ENCODE data around the gene RFX2. TPM values are rescaled to one million over a fixed set of nuclear protein-coding genes. Genes with fewer than 3 reads are reported as not detected.
"Not testable (repeated sequence)": the region's sequence is repeated elsewhere in the genome, so short reads cannot be mapped to it uniquely, and the experiment has no call there.

The RFX2 gene
- total and polyA plus RNA-seq, 7 experiments from 2014 or later = 3.8 to 18.4 (median 8.2) TPM

DNA sequence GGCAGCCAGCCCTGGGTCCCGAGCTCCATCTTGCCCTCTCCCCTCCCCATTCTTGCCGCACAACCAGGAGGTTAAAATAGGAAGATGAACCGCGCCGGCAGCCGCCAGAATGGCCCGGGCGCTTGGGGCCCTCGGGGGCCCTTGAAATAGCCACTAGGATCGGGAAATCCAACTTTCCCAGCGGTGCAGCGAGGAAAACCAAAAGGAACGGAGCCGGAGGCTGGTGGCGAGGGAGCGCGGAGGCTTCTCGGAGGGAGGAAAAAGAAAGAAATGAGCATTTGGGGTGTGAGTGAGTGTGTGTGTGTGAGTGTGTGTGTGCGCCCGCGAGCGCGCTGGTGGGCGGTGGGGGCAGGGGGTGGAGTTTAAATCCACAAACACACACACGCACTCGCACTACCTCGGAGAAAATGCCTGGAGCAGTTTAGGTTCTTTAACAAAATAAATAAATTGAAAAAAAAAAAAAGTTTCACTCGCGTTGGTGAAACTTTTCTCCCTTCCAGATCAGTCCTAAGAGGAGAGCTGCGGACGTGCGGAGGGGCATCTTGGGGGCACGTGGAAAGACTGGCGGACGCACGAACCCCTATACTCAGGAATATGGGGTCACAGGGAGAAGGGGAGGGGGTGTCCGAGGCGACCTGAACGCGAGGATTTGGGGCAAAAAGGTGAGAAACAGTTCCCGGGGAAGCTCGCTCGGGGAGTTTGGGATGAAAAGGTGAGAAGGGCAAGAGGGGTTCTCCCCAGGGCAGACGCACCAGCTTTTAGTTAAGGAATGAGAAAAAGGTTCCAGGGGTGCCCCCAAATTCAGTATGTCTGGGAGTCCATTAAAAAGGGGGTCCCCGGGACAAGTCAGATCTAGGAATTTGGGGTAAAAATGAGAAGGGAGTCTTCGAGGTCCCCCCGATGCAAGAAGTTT lies 1.3 kb downstream of the RFX2 start:
- H3K27ac Mint-ChIP-seq = peak overlapping the region; percentile 71 to 92 (median 86)
- ATAC-seq (no peak), DNase-seq (peak; percentile 28 to 74 (median 63))
- H3K4me1 Mint-ChIP-seq = peaks cover 24 to 27% (median 26%) of the 10 kb centered on the region in 7 donors
- peaks cover 0 to 2% (median 0%) of the 10 kb centered on the region in 11 donors for H3K9me3 Mint-ChIP-seq
- Histone ChIP-seq H3K9me3 (ENCODE audit: control insufficient read depth in 2 of 3, low read length in 3 of 3) (no peaks in the 10 kb centered on the region), H3K27ac (ENCODE audit: low read depth, low read length) (peak overlapping the region; percentile 64), H3K4me3 (ENCODE audit: low read length) (peak overlapping the region; percentile 60), H3K4me1 (ENCODE audit: control insufficient read depth in 2 of 2, insufficient read depth in 2 of 2, low read length in 2 of 2) (peaks cover 8 to 10% of the 10 kb centered on the region in 2 donors), H3K36me3 (ENCODE audit: control insufficient read depth in 2 of 3, insufficient read depth in 3 of 3, low read length in 3 of 3) (no peaks in the 10 kb centered on the region), H3K27me3 (ENCODE audit: control insufficient read depth in 2 of 2, insufficient read depth in 2 of 2, low read length in 2 of 2) (peaks cover 0 to 4% of the 10 kb centered on the region in 2 donors)
- peaks cover 0 to 19% (median 4%) of the 10 kb centered on the region in 5 donors for H3K27me3 Mint-ChIP-seq
- peak overlapping the region; percentile 84 to 98 (median 92) for H3K4me3 Mint-ChIP-seq
- peaks cover 0 to 3% (median 0%) of the 10 kb centered on the region in 5 donors for H3K36me3 Mint-ChIP-seq
- POLR2A ChIA-PET = no interaction called here
- intact Hi-C loops (cut with micrococcal nuclease) = loop anchor here (1.0 to 5.0 kb wide), 3 partner anchors 9 to 487 kb away; partner anchors contain the start of genes SAFB (in 1 of the 2) and SAFB2 (in 1 of the 2)
- CTCF ChIA-PET = no interaction called here

DNA sequence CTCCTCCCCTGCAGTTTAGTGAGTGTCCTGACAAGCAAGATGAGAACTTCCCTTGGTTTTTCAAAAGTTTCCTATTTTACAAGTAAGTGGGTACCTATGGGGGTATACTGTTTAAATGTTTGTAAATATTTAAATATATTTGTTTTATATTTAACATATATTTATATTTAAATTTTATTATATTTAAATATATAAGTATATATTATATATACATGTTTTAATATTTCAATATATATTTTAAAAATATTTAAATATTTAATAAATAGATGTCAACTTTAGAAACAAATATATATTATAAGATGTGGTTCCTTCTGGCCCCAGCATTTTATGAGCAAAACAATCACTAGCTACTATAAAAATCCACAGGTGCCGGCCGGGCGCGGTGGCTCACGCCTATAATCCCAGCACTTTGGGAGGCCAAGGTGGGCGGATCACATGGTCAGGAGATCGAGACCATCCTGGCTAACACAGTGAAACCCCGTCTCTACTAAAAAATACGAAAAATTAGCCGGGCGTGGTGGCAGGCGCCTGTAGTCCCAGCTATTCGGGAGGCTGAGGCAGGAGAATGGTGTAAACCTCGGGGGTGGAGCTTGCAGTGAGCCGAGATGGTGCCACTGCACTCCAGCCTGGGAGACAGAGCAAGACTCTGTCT lies 3.5 kb downstream of the RFX2 start:
- POLR2A ChIA-PET = interaction anchor here (0.6 kb wide), 1 partner anchor 296 kb away, joined by 3 read pairs; no protein-coding TSS in a partner anchor
- H3K36me3 ChIP-seq (ENCODE audit: control insufficient read depth in 2 of 3, insufficient read depth in 3 of 3, low read length in 3 of 3); H3K9me3 Mint-ChIP-seq; H3K27ac Mint-ChIP-seq; H3K36me3 Mint-ChIP-seq; DNase-seq; H3K27me3 ChIP-seq (ENCODE audit: control insufficient read depth in 2 of 2, insufficient read depth in 2 of 2, low read length in 2 of 2); CTCF ChIA-PET; H3K4me3 ChIP-seq (ENCODE audit: low read length); H3K27ac ChIP-seq (ENCODE audit: low read depth, low read length); H3K9me3 ChIP-seq (ENCODE audit: control insufficient read depth in 2 of 3, low read length in 3 of 3); ATAC-seq; H3K4me1 ChIP-seq (ENCODE audit: control insufficient read depth in 2 of 2, insufficient read depth in 2 of 2, low read length in 2 of 2): not testable (repeated sequence)
- Mint-ChIP-seq H3K4me3 (peak overlapping the region in 2 of 10 donors; percentile 20 to 50), H3K4me1 (peaks cover 24 to 37% (median 30%) of the 10 kb centered on the region in 7 donors), H3K27me3 (peaks cover 0 to 19% (median 4%) of the 10 kb centered on the region in 5 donors)
- intact Hi-C loops (cut with micrococcal nuclease) = loop anchor here (5.0 kb wide), 2 partner anchors 54 to 484 kb away; partner anchors contain the start of genes SAFB (in 1 of the 2) and SAFB2 (in 1 of the 2)

DNA sequence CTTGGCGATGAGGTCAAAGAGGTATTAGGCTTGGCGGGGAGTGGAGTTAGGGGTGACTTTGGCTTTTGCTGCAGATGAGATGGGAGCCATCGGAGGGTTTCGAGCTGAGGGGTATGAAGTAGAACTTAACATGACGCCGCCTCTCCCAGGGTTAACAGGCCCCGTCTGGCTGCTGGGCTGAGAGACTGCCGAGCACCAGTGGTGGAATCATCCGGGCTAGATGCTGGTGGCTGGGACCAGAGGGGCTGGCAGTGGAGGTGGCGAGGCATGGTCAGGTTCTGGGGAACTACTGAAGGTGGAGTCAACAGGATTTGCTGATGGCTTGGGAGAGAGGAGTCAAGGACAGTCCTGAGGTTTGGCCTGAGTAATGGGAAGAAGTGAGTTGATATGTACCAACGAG lies 4.9 kb downstream of the RFX2 start:
- CTCF ChIA-PET = interaction anchor here (1.4 kb wide), 1 partner anchor 19 kb away, joined by 3 read pairs; no protein-coding TSS in a partner anchor
- POLR2A ChIA-PET = no interaction called here
- Histone ChIP-seq H3K27me3 (ENCODE audit: control insufficient read depth in 2 of 2, insufficient read depth in 2 of 2, low read length in 2 of 2) (peaks cover 0 to 4% of the 10 kb centered on the region in 2 donors), H3K27ac (ENCODE audit: low read depth, low read length) (no peak overlapping the region), H3K4me1 (ENCODE audit: control insufficient read depth in 2 of 2, insufficient read depth in 2 of 2, low read length in 2 of 2) (peaks cover 10 to 12% of the 10 kb centered on the region in 2 donors), H3K9me3 (ENCODE audit: control insufficient read depth in 2 of 3, low read length in 3 of 3) (no peaks in the 10 kb centered on the region), H3K36me3 (ENCODE audit: control insufficient read depth in 2 of 3, insufficient read depth in 3 of 3, low read length in 3 of 3) (peaks cover 0 to under 1% (median 0%) of the 10 kb centered on the region in 3 experiments), H3K4me3 (ENCODE audit: low read length) (no peak overlapping the region)
- peaks cover 24 to 44% (median 30%) of the 10 kb centered on the region in 7 donors for H3K4me1 Mint-ChIP-seq
- ATAC-seq (no peak), DNase-seq (no peak)
- intact Hi-C loops (cut with micrococcal nuclease) = loop anchor here (5.0 kb wide), 2 partner anchors 53 to 483 kb away; partner anchors contain the start of genes SAFB (in 1 of the 2) and SAFB2 (in 1 of the 2)
- H3K4me3 Mint-ChIP-seq = peak overlapping the region in 1 of 10 donors; percentile 34
- peaks cover 0 to 3% (median 0%) of the 10 kb centered on the region in 11 donors for H3K9me3 Mint-ChIP-seq
- H3K27me3 Mint-ChIP-seq = peaks cover 0 to 19% (median 4%) of the 10 kb centered on the region in 5 donors
- H3K36me3 Mint-ChIP-seq = peaks cover 0 to 7% (median 0%) of the 10 kb centered on the region in 5 donors
- H3K27ac Mint-ChIP-seq = peak overlapping the region in 1 of 9 donors; percentile 56

DNA sequence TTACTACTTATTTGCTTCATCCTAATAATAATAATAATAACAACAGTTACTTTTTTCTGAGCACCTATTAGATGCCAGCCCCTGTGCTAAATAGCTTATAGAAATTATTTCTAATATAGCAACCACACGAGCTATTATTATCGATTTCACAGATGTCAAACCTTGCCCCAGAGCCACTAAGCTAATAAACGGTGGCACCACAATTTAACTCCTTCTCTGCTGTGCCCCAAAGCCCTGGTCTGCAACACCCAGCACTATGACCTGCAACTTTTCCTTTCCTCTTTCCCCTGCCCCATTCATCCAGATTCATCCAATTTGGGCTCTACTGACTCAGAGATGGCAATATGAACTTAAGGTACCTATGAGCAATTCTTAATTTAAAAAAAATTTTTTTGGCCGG lies 6.4 kb downstream of the RFX2 start:
- Mint-ChIP-seq H3K4me1 (peaks cover 19 to 43% (median 29%) of the 10 kb centered on the region in 7 donors), H3K27ac (no peak overlapping the region), H3K36me3 (peaks cover 0 to 14% (median 4%) of the 10 kb centered on the region in 5 donors), H3K9me3 (peaks cover 0 to 9% (median 4%) of the 10 kb centered on the region in 11 donors), H3K4me3 (no peak overlapping the region), H3K27me3 (peaks cover 0 to 11% (median 4%) of the 10 kb centered on the region in 5 donors)
- no peaks in the 10 kb centered on the region for H3K9me3 ChIP-seq (ENCODE audit: control insufficient read depth in 2 of 3, low read length in 3 of 3)
- intact Hi-C loops (cut with micrococcal nuclease) = no loop called here
- H3K36me3 ChIP-seq (ENCODE audit: control insufficient read depth in 2 of 3, insufficient read depth in 3 of 3, low read length in 3 of 3) = peaks cover 0 to 3% (median 0%) of the 10 kb centered on the region in 3 experiments
- H3K27me3 ChIP-seq (ENCODE audit: control insufficient read depth in 2 of 2, insufficient read depth in 2 of 2, low read length in 2 of 2) = peaks cover 0 to 4% of the 10 kb centered on the region in 2 donors
- no peak overlapping the region for H3K27ac ChIP-seq (ENCODE audit: low read depth, low read length)
- peaks cover 0 to 4% of the 10 kb centered on the region in 2 donors for H3K4me1 ChIP-seq (ENCODE audit: control insufficient read depth in 2 of 2, insufficient read depth in 2 of 2, low read length in 2 of 2)
- no peak for ATAC-seq
- POLR2A ChIA-PET = interaction anchor here (1.5 kb wide), 1 partner anchor 17 kb away, joined by 4 read pairs; no protein-coding TSS in a partner anchor
- no peak for DNase-seq
- CTCF ChIA-PET = no interaction called here
- no peak overlapping the region for H3K4me3 ChIP-seq (ENCODE audit: low read length)

DNA sequence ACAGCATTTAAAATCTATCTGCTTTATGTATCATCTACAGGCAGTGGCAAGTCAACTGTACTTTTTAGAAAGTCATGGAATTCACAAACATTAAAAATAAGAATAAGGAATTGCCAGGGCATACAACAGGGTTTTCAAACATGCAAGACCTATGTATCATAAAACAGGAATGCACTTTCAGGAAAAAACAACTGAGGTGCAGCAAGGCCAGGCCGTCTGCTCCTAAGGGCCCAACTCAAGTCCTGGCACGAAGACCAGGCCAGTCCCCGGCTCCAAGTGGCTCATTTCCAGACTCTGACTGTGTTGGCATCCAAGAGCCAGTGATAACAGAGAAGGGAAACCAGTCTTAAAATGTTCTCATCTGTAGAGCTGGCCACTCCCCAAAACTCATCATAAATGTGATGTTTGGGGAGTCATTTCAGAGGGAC lies 7.1 kb downstream of the RFX2 start:
- H3K27ac ChIP-seq (ENCODE audit: low read depth, low read length) = no peak overlapping the region
- Mint-ChIP-seq H3K36me3 (peaks cover 0 to 14% (median 4%) of the 10 kb centered on the region in 5 donors), H3K9me3 (peaks cover 0 to 9% (median 4%) of the 10 kb centered on the region in 11 donors), H3K4me1 (peaks cover 13 to 36% (median 23%) of the 10 kb centered on the region in 7 donors), H3K4me3 (no peak overlapping the region), H3K27me3 (peaks cover 0 to 4% (median 2%) of the 10 kb centered on the region in 5 donors), H3K27ac (no peak overlapping the region)
- H3K4me3 ChIP-seq (ENCODE audit: low read length) = no peak overlapping the region
- H3K36me3 ChIP-seq (ENCODE audit: control insufficient read depth in 2 of 3, insufficient read depth in 3 of 3, low read length in 3 of 3) = peaks cover 0 to 3% (median 0%) of the 10 kb centered on the region in 3 experiments
- POLR2A ChIA-PET = interaction anchor here (1.5 kb wide), 1 partner anchor 17 kb away, joined by 4 read pairs; no protein-coding TSS in a partner anchor
- intact Hi-C loops (cut with micrococcal nuclease) = no loop called here
- H3K27me3 ChIP-seq (ENCODE audit: control insufficient read depth in 2 of 2, insufficient read depth in 2 of 2, low read length in 2 of 2) = peaks cover 0 to 4% of the 10 kb centered on the region in 2 donors
- no peaks in the 10 kb centered on the region for H3K9me3 ChIP-seq (ENCODE audit: control insufficient read depth in 2 of 3, low read length in 3 of 3)
- CTCF ChIA-PET = no interaction called here
- ATAC-seq (no peak), DNase-seq (no peak)
- H3K4me1 ChIP-seq (ENCODE audit: control insufficient read depth in 2 of 2, insufficient read depth in 2 of 2, low read length in 2 of 2) = peaks cover 0 to 4% of the 10 kb centered on the region in 2 donors

DNA sequence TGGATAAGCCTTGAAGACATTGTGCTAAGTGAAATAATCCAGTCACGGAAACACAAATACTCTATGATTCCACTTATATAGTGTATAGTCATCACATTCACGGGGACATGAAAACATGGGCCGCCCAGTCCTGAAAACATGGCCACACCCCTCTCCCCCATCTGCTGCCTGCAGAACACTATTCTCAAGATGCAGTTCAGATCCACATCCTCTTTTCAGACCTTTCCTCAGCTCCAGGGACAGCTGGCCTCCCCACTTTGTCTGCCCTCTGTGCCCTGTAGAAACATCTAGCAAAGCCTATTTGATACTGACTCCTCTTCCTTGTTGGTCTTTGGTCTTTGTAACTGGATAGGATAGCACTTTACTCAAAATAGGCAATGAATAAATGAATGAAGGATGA lies 8.3 kb downstream of the RFX2 start:
- peaks cover 0 to 4% of the 10 kb centered on the region in 2 donors for H3K4me1 ChIP-seq (ENCODE audit: control insufficient read depth in 2 of 2, insufficient read depth in 2 of 2, low read length in 2 of 2)
- peaks cover 0 to 3% (median 0%) of the 10 kb centered on the region in 3 experiments for H3K36me3 ChIP-seq (ENCODE audit: control insufficient read depth in 2 of 3, insufficient read depth in 3 of 3, low read length in 3 of 3)
- Mint-ChIP-seq H3K9me3 (peaks cover 0 to 9% (median 4%) of the 10 kb centered on the region in 11 donors), H3K4me1 (peaks cover 9 to 32% (median 19%) of the 10 kb centered on the region in 7 donors), H3K27ac (no peak overlapping the region), H3K27me3 (no peaks in the 10 kb centered on the region), H3K36me3 (peaks cover 0 to 14% (median 4%) of the 10 kb centered on the region in 5 donors), H3K4me3 (peak overlapping the region in 1 of 10 donors; percentile 33)
- POLR2A ChIA-PET = interaction anchor here (0.5 kb wide), 1 partner anchor 21 kb away, joined by 3 read pairs; no protein-coding TSS in a partner anchor
- DNase-seq (no peak), ATAC-seq (no peak)
- CTCF ChIA-PET = interaction anchor here (0.7 to 1.1 kb wide), 2 partner anchors 23 to 53 kb away, joined by 3 to 4 read pairs; no protein-coding TSS in a partner anchor
- no peak overlapping the region for H3K27ac ChIP-seq (ENCODE audit: low read depth, low read length)
- intact Hi-C loops (cut with micrococcal nuclease) = no loop called here
- H3K4me3 ChIP-seq (ENCODE audit: low read length) = no peak overlapping the region
- H3K27me3 ChIP-seq (ENCODE audit: control insufficient read depth in 2 of 2, insufficient read depth in 2 of 2, low read length in 2 of 2) = peaks cover 0 to 4% of the 10 kb centered on the region in 2 donors
- H3K9me3 ChIP-seq (ENCODE audit: control insufficient read depth in 2 of 3, low read length in 3 of 3) = no peaks in the 10 kb centered on the region

Data from naive thymus-derived CD4-positive, alpha-beta T cell (primary cell).